ENCODE results near the gene LRRC7. TPM values are rescaled to one million over a fixed set of nuclear protein-coding genes. Genes with fewer than 3 reads are reported as not detected.
"Not testable (repeated sequence)": the region's sequence is repeated elsewhere in the genome, so short reads cannot be mapped to it uniquely, and the experiment has no call there.

Gene LRRC7
- total and polyA plus RNA-seq, 3 experiments from 2014 or later, result not detected

- Histone ChIP-seq H3K9me3 (ENCODE audit: low read length) (no peaks in the 10 kb centered on the region), H3K27ac (ENCODE audit: low read depth, low read length) (no peak overlapping the region), H3K27me3 (ENCODE audit: insufficient read depth, low read length, poor library complexity, severe bottlenecking) (no peaks in the 10 kb centered on the region), H3K4me3 (ENCODE audit: low read length) (no peak overlapping the region), H3K36me3 (ENCODE audit: insufficient read depth, low read length) (no peaks in the 10 kb centered on the region), H3K4me1 (ENCODE audit: insufficient read depth, low read length) (no peaks in the 10 kb centered on the region)
- Mint-ChIP-seq H3K27ac (no peak overlapping the region), H3K4me3 (no peak overlapping the region), H3K36me3 (no peaks in the 10 kb centered on the region), H3K27me3 (no peaks in the 10 kb centered on the region), H3K9me3 (peaks cover 0 to 26% (median 2%) of the 10 kb centered on the region in 5 donors), H3K4me1 (no peaks in the 10 kb centered on the region)
- POLR2A ChIA-PET, result no interaction called here
- no peak for DNase-seq
- CTCF ChIA-PET, result no interaction called here
Observed at GRCh38 chr1:69943030-69943429, 375.3 kb downstream of the LRRC7 start.

- no peaks in the 10 kb centered on the region for H3K27me3 Mint-ChIP-seq
- ChIA-PET POLR2A (no interaction called here), CTCF (no interaction called here)
- no peaks in the 10 kb centered on the region for H3K4me1 Mint-ChIP-seq
- Histone ChIP-seq H3K27me3 (ENCODE audit: insufficient read depth, low read length, poor library complexity, severe bottlenecking) (no peaks in the 10 kb centered on the region), H3K27ac (ENCODE audit: low read depth, low read length) (no peak overlapping the region), H3K4me1 (ENCODE audit: insufficient read depth, low read length) (no peaks in the 10 kb centered on the region), H3K4me3 (ENCODE audit: low read length) (no peak overlapping the region), H3K36me3 (ENCODE audit: insufficient read depth, low read length) (no peaks in the 10 kb centered on the region), H3K9me3 (ENCODE audit: low read length) (no peaks in the 10 kb centered on the region)
- no peak overlapping the region for H3K4me3 Mint-ChIP-seq
- H3K36me3 Mint-ChIP-seq, result no peaks in the 10 kb centered on the region
- no peak for DNase-seq
- H3K27ac Mint-ChIP-seq, result no peak overlapping the region
- H3K9me3 Mint-ChIP-seq, result peaks cover 0 to 27% (median 2%) of the 10 kb centered on the region in 5 donors
Observed at GRCh38 chr1:69946935-69947334, 379.2 kb downstream of the LRRC7 start.

- Mint-ChIP-seq H3K27ac (no peak overlapping the region), H3K9me3 (peaks cover 0 to 23% (median 2%) of the 10 kb centered on the region in 5 donors), H3K27me3 (no peaks in the 10 kb centered on the region), H3K4me1 (no peaks in the 10 kb centered on the region), H3K36me3 (no peaks in the 10 kb centered on the region), H3K4me3 (no peak overlapping the region)
- DNase-seq, result no peak
- no peaks in the 10 kb centered on the region for H3K4me1 ChIP-seq (ENCODE audit: insufficient read depth, low read length)
- no peaks in the 10 kb centered on the region for H3K9me3 ChIP-seq (ENCODE audit: low read length)
- CTCF ChIA-PET, result no interaction called here
- no peaks in the 10 kb centered on the region for H3K27me3 ChIP-seq (ENCODE audit: insufficient read depth, low read length, poor library complexity, severe bottlenecking)
- H3K27ac ChIP-seq (ENCODE audit: low read depth, low read length), result no peak overlapping the region
- POLR2A ChIA-PET, result no interaction called here
- no peak overlapping the region for H3K4me3 ChIP-seq (ENCODE audit: low read length)
- no peaks in the 10 kb centered on the region for H3K36me3 ChIP-seq (ENCODE audit: insufficient read depth, low read length)
Observed at GRCh38 chr1:69947837-69948236, 380.1 kb downstream of the LRRC7 start.

GRCh38 chr1:69952676-69953075 is 385.0 kb downstream of the LRRC7 start:
- CTCF ChIA-PET, result no interaction called here
- no peak overlapping the region for H3K27ac ChIP-seq (ENCODE audit: low read depth, low read length)
- Mint-ChIP-seq H3K9me3 (peaks cover 0 to 5% (median 2%) of the 10 kb centered on the region in 5 donors), H3K36me3 (no peaks in the 10 kb centered on the region), H3K27ac (no peak overlapping the region), H3K4me1 (no peaks in the 10 kb centered on the region), H3K27me3 (no peaks in the 10 kb centered on the region), H3K4me3 (no peak overlapping the region)
- H3K4me1 ChIP-seq (ENCODE audit: insufficient read depth, low read length), result no peaks in the 10 kb centered on the region
- no peak for DNase-seq
- POLR2A ChIA-PET, result no interaction called here
- H3K27me3 ChIP-seq (ENCODE audit: insufficient read depth, low read length, poor library complexity, severe bottlenecking), result no peaks in the 10 kb centered on the region
- no peaks in the 10 kb centered on the region for H3K9me3 ChIP-seq (ENCODE audit: low read length)
- H3K36me3 ChIP-seq (ENCODE audit: insufficient read depth, low read length), result no peaks in the 10 kb centered on the region
- H3K4me3 ChIP-seq (ENCODE audit: low read length), result no peak overlapping the region

GRCh38 chr1:69962452-69962851 is 394.7 kb downstream of the LRRC7 start:
- H3K27ac Mint-ChIP-seq; H3K9me3 Mint-ChIP-seq; POLR2A ChIA-PET; H3K4me3 ChIP-seq (ENCODE audit: low read length); H3K36me3 Mint-ChIP-seq; H3K27me3 ChIP-seq (ENCODE audit: insufficient read depth, low read length, poor library complexity, severe bottlenecking); H3K4me1 ChIP-seq (ENCODE audit: insufficient read depth, low read length); H3K4me3 Mint-ChIP-seq; H3K36me3 ChIP-seq (ENCODE audit: insufficient read depth, low read length); H3K9me3 ChIP-seq (ENCODE audit: low read length); H3K4me1 Mint-ChIP-seq; H3K27me3 Mint-ChIP-seq; H3K27ac ChIP-seq (ENCODE audit: low read depth, low read length); DNase-seq; CTCF ChIA-PET: not testable (repeated sequence)

GRCh38 chr1:69967245-69967766 is 399.6 kb downstream of the LRRC7 start:
- peaks cover 0 to 11% (median 8%) of the 10 kb centered on the region in 5 donors for H3K9me3 Mint-ChIP-seq
- no peak overlapping the region for H3K27ac Mint-ChIP-seq
- H3K4me3 Mint-ChIP-seq, result no peak overlapping the region
- H3K27me3 ChIP-seq (ENCODE audit: insufficient read depth, low read length, poor library complexity, severe bottlenecking), result no peaks in the 10 kb centered on the region
- no peak for DNase-seq
- no peaks in the 10 kb centered on the region for H3K4me1 Mint-ChIP-seq
- H3K27ac ChIP-seq (ENCODE audit: low read depth, low read length), result no peak overlapping the region
- ChIA-PET CTCF (no interaction called here), POLR2A (no interaction called here)
- H3K4me1 ChIP-seq (ENCODE audit: insufficient read depth, low read length), result no peaks in the 10 kb centered on the region
- H3K36me3 Mint-ChIP-seq, result no peaks in the 10 kb centered on the region
- H3K27me3 Mint-ChIP-seq, result no peaks in the 10 kb centered on the region
- no peaks in the 10 kb centered on the region for H3K9me3 ChIP-seq (ENCODE audit: low read length)
- no peak overlapping the region for H3K4me3 ChIP-seq (ENCODE audit: low read length)
- H3K36me3 ChIP-seq (ENCODE audit: insufficient read depth, low read length), result no peaks in the 10 kb centered on the region

- POLR2A ChIA-PET, result no interaction called here
- no peaks in the 10 kb centered on the region for H3K36me3 Mint-ChIP-seq
Observed at GRCh38 chr1:69976896-69977295, 409.2 kb downstream of the LRRC7 start.

GRCh38 chr1:69982992-69983391 is 415.3 kb downstream of the LRRC7 start:
- Histone ChIP-seq H3K4me1 (ENCODE audit: insufficient read depth, low read length) (no peaks in the 10 kb centered on the region), H3K4me3 (ENCODE audit: low read length) (no peak overlapping the region), H3K9me3 (ENCODE audit: low read length) (no peaks in the 10 kb centered on the region), H3K36me3 (ENCODE audit: insufficient read depth, low read length) (no peaks in the 10 kb centered on the region), H3K27me3 (ENCODE audit: insufficient read depth, low read length, poor library complexity, severe bottlenecking) (no peaks in the 10 kb centered on the region), H3K27ac (ENCODE audit: low read depth, low read length) (no peak overlapping the region)
- H3K4me1 Mint-ChIP-seq, result no peaks in the 10 kb centered on the region
- CTCF ChIA-PET, result no interaction called here
- peaks cover 0 to 2% (median 0%) of the 10 kb centered on the region in 5 donors for H3K9me3 Mint-ChIP-seq
- H3K27ac Mint-ChIP-seq, result no peak overlapping the region
- H3K36me3 Mint-ChIP-seq, result no peaks in the 10 kb centered on the region
- no peak overlapping the region for H3K4me3 Mint-ChIP-seq
- no peaks in the 10 kb centered on the region for H3K27me3 Mint-ChIP-seq
- DNase-seq, result no peak
- POLR2A ChIA-PET, result no interaction called here

More at GRCh38 chr1:69976896-69977295, 409.2 kb downstream of the LRRC7 start:
- Histone ChIP-seq H3K4me1 (ENCODE audit: insufficient read depth, low read length) (no peaks in the 10 kb centered on the region), H3K4me3 (ENCODE audit: low read length) (no peak overlapping the region), H3K27ac (ENCODE audit: low read depth, low read length) (no peak overlapping the region), H3K36me3 (ENCODE audit: insufficient read depth, low read length) (no peaks in the 10 kb centered on the region), H3K27me3 (ENCODE audit: insufficient read depth, low read length, poor library complexity, severe bottlenecking) (no peaks in the 10 kb centered on the region), H3K9me3 (ENCODE audit: low read length) (no peaks in the 10 kb centered on the region)
- Mint-ChIP-seq H3K27ac (no peak overlapping the region), H3K9me3 (peaks cover 0 to 19% (median 6%) of the 10 kb centered on the region in 5 donors), H3K27me3 (no peaks in the 10 kb centered on the region), H3K4me3 (no peak overlapping the region), H3K4me1 (no peaks in the 10 kb centered on the region)
- CTCF ChIA-PET, result no interaction called here
- DNase-seq, result no peak

GRCh38 chr1:69985376-69985775 is 417.7 kb downstream of the LRRC7 start:
- no peak for DNase-seq
- Histone ChIP-seq H3K36me3 (ENCODE audit: insufficient read depth, low read length) (no peaks in the 10 kb centered on the region), H3K4me3 (ENCODE audit: low read length) (no peak overlapping the region), H3K9me3 (ENCODE audit: low read length) (no peaks in the 10 kb centered on the region), H3K27ac (ENCODE audit: low read depth, low read length) (no peak overlapping the region), H3K4me1 (ENCODE audit: insufficient read depth, low read length) (no peaks in the 10 kb centered on the region), H3K27me3 (ENCODE audit: insufficient read depth, low read length, poor library complexity, severe bottlenecking) (no peaks in the 10 kb centered on the region)
- Mint-ChIP-seq H3K9me3 (no peaks in the 10 kb centered on the region), H3K27ac (no peak overlapping the region), H3K36me3 (no peaks in the 10 kb centered on the region), H3K4me1 (no peaks in the 10 kb centered on the region), H3K27me3 (no peaks in the 10 kb centered on the region), H3K4me3 (no peak overlapping the region)
- POLR2A ChIA-PET, result no interaction called here
- CTCF ChIA-PET, result no interaction called here

Measured in CD8-positive, alpha-beta memory T cell (primary cell).